Stromal cell of bone marrow (primary cell): ENCODE results near the gene ANKRD12.
A peak's percentile ranks its signal among the peaks of the same experiment; 100 is the strongest.
"Not testable (repeated sequence)": the region's sequence is repeated elsewhere in the genome, so short reads cannot be mapped to it uniquely, and the experiment has no call there.

Experiments used
- DNase-seq: peaks from one replicate; pipeline ENCODE4 v3.0.0-alpha.2; 2012; ENCODE audit warnings: low read depth

The ANKRD12 gene

GRCh38 chr18:9136315-9137155 lies at the start of gene ANKRD12:
Gene ANKRD12 (plus strand): TSS chr18:9136781. CDS start chr18:9182433, 45,652 bp downstream.
- peak; percentile 93 for DNase-seq

DNA sequence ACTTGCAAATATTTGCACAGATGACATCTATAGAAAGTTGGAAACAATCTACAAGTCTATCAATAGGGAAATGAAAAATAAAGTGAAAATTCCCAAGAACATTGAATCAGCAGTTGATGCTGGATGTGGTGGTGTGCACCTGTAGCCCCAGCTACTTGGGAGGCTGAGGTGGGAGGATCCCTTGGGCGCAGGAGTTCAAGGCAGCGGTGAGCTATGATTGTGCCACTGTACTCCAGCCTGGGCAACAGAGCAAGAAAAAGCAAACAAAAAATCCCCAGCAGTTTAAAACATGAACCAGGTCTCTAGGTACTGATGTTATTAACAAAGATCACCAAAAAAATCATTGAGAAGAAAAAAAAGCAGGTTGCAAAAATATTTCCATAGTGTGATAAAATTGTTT lies 49.4 kb upstream of the ANKRD12 start:
- DNase-seq = no peak

- no peak for DNase-seq
These were observed 48.3 kb upstream of the ANKRD12 start for GRCh38 chr18:9088252-9088651.

GRCh38 chr18:9088727-9089126 lies 47.9 kb upstream of the ANKRD12 start:
- not testable (repeated sequence) for DNase-seq

- DNase-seq = no peak
These were observed 46.0 kb upstream of the ANKRD12 start for GRCh38 chr18:9090578-9090977.

GRCh38 chr18:9091066-9091476 lies 45.5 kb upstream of the ANKRD12 start:
- DNase-seq = no peak

DNA sequence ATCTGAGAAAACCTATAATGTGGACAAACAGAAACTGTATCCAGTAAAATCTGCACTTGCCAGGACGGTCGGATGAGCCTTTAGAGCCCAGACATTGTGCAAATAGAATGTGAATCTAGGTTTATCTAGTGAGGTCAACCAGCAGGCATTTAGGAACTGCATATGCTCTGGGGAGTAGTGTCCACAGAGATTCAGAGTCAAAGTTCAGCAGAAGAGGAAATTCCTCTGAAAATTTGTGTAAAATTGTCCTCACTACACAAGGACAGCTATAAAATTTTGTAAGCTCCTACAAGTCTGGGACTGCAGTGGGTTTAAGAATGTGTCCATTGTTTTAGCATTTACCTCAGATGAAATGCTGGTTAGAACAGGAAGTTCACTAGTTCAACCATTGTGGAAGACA lies 43.9 kb upstream of the ANKRD12 start:
- DNase-seq = no peak

DNA sequence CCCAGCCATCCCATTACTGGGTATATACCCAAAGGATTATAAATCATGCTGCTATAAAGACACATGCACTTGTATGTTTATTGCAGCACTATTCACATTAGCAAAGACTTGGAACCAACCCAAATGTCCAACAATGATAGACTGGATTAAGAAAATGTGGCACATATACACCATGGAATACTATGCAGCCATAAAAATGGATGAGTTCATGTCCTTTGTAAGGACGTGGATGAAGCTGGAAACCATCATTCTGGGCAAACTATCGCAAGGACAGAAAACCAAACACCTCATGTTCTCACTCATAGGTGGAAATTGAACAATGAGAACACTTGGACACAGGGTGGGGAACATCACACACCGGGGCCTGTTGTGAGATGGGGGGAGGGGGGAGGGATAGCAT lies 43.5 kb upstream of the ANKRD12 start:
- not testable (repeated sequence) for DNase-seq

GRCh38 chr18:9094307-9095226 lies 42.0 kb upstream of the ANKRD12 start:
- DNase-seq = peak; percentile 68

DNA sequence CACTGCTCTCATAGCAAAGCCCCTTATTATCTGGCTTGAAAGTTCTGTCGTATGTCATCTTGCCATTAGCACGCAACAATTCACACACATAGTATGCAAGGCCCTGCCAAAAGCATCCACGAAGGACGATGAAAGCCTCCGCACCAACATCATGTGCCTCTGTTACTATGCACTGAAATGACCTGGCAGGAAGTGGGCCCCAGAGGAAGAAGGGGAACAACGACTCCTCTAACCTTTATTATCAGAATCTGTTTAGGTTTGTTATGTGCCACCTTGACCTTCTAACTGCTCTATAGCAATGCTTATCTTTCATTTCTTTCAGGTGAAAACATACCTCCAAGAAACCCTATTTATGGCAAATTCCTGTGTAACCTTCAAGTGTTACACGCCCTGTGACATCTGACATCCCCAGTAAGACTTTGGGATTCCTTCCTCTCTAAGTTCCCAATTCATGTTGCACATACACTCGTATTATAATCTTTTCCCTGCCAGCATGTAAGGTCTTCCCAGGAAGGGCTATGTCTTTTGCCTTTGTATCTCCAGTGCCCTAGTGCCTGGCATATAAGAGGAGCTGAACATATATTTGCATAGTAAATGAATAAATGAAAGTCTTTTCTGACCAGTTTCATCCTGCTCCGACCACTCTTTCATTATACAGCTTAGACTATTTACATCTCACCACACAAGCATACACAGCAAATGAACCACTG lies 41.1 kb upstream of the ANKRD12 start:
- no peak for DNase-seq

GRCh38 chr18:9096007-9096371 lies 40.6 kb upstream of the ANKRD12 start:
- DNase-seq = no peak

DNA sequence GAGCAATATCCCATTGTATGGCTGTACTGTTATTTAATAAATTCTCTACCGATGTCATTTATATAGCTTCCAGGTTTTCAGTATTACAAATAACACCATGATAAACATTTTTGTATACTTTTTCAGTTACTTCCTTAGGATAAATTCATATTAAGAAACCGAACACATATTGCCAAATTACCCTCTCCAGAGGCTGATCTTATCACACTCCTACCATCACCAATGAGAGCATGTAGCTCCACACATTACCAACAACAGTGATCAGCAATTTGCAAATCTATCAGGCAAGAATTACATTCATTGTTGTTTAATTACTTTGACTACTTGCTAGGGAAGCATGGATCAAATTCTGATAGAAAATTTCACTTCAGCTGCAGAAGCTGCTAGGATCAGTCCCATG lies 39.9 kb upstream of the ANKRD12 start:
- no peak for DNase-seq

DNA sequence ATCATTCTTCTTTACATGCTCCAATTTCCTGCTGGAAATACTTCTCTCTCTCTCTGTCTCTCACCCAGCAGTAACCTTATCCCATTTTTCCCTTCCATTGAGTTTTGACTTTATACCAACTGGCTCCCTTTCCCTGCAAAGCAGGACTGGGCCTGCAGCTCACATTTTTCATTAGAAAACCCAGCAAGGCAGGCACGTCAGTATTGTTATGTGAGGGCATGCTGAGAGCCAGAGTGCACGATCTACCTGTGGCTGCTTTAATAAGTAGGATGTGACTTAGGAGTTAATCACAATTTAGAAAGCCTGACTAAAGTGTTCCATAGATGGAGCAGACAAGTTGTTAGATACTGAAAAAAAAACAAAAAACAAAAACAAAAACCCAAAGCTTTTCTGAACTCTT lies 39.2 kb upstream of the ANKRD12 start:
- no peak for DNase-seq

GRCh38 chr18:9100796-9101195 lies 35.8 kb upstream of the ANKRD12 start:
- DNase-seq = no peak

DNA sequence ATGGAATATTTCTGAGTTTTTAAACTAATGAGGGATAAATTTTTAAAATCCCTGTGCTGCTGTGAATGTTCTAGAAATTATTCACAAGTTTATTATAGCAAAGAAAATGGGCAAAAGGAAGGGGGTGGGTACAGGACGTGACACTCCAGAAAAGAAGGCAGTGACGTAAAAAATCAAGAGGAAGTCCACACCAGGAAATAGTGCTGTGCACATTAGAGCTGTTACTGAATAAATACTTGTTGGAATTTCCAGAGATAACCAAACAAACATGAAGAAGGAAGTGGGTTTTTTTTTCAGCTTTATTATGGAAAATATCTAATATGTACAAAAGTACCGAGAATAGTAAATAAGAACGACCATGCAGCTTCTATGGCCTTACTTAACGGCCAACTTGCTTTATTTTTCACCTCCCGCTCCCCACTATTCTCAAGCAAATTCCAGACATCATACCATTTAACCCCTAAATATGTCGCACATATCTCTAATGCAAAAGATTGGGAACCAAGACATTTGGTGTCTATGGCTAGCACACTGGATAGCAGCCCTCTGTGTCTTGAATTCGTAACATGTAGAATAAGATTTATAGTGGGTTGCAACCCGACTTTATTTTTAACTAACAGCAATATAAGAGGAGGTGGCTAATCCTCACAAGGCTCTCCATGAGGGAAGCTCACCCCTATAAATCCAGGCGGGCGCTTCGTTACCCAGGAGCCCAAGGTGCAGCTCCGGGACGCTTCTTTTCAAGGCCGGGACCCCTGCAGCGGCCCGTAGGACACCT lies 34.7 kb upstream of the ANKRD12 start:
- DNase-seq = peak; percentile 57

- DNase-seq = peak; percentile 93
These were observed 33.8 kb upstream of the ANKRD12 start, which contains the start of gene NDUFV2 for GRCh38 chr18:9102508-9103375. Gene NDUFV2 (plus strand): TSS chr18:9102699. CDS start chr18:9102744, 45 bp downstream.

DNA sequence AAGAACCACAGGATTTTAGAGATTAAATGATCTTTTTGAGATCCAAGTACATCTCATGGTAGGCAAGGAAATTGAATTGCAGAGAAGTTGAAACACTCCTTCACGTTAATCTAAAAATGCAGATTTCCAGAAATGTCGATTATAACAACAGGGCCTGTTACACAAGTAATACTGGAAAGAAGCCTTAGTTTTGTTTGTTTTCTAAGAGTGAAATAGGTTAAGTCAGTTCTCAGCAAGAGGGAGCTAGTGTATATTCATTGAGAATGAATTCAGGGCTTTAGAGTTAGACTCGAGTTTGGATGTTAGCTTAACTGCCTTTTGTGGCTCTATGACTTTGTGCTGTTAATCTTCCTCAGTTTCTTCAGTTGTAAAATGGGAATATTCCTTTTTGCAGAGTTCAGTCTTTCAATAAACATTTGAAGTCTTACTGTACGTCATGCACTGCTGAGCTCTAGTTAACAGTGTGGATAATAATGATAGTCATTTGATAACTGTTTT lies 33.2 kb upstream of the ANKRD12 start:
- DNase-seq = no peak

DNA sequence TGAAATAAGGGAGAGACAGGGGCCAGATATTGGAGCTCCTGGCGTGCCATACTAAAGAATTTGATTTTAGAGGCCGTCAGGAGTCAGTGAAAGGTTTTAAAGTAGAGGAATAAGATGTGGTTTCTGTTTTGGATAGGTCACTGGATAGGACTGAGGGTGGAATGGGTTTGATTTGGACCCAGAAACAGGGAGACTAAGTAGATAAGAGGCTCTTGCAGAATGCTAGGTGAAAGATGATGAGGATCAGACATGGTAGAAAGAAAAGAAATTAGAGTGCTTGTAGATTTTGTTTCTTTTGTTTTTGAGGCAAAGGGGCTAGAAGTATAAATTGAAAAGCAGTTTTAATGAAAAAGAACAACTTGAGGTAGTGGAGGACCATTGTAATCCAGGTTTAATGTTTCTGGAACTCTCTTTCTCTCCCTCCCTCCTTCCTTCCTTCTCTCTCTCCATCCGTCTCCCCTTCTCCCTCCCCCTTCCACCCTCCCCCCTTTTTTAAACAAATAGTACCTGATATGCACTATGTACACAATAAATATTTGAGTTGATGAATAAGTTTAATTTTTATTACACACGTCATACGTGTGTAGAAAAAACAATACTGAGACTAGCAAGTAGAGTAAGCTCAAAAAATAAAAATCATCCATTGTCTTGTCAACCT lies 32.2 kb upstream of the ANKRD12 start:
- no peak for DNase-seq

DNA sequence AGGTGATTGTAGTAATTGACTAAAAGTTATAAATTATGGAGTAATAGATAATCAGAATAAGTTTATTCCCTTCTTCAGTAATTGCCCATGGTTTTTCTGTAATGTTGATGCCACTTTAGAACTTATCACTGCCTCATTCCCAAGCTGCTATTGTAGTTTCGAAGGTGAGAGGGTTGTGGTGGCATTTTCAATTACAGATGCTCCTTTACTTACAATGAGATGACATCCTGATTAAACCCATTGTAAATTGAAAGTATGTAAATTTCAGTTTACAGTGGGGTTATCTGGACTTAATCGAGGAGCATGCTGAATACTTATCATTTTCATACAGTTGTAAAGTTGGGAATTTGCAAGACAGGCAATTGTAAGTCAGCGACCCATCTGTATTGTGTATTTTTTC lies 31.2 kb upstream of the ANKRD12 start:
- no peak for DNase-seq

- DNase-seq = no peak
These were observed 30.5 kb upstream of the ANKRD12 start for GRCh38 chr18:9106094-9106493.
